HEK293 (cell line): ENCODE results near the gene PAK6.

ENCODE experiments used
- HOXC10 ChIP-seq: sonication (generic); formaldehyde crosslinking; IDR thresholded peaks from 2 replicates; pipeline ENCODE4 v1.8.1; 2023; ENCODE audit warnings: mild to moderate bottlenecking, missing genetic modification reagents
- KLF8 ChIP-seq: fragments of 450-650 bp; formaldehyde crosslinking; IDR thresholded peaks from 2 replicates; pipeline ENCODE4 v1.5.1; 2016; ENCODE audit warnings: missing biosample characterization, missing genetic modification characterization
- PATZ1 ChIP-seq: fragments of 450-650 bp; formaldehyde crosslinking; IDR thresholded peaks from 2 replicates; pipeline ENCODE4 v1.5.1; 2016; ENCODE audit warnings: missing biosample characterization, missing genetic modification characterization
- PRDM1 ChIP-seq: fragments of 450-650 bp; formaldehyde crosslinking; IDR thresholded peaks from 2 replicates; pipeline ENCODE4; 2016; ENCODE audit warnings: missing biosample characterization, missing genetic modification characterization
- REPIN1 ChIP-seq: fragments of 450-650 bp; formaldehyde crosslinking; IDR thresholded peaks from 2 replicates; pipeline ENCODE4 v1.5.1; 2017; ENCODE audit warnings: missing biosample characterization, missing genetic modification characterization, low read depth
- SALL2 ChIP-seq: fragments of 450-650 bp; formaldehyde crosslinking; IDR thresholded peaks from 2 replicates; pipeline ENCODE4 v1.5.0; 2017; ENCODE audit warnings: missing biosample characterization, mild to moderate bottlenecking, missing genetic modification characterization, borderline replicate concordance
- SCRT2 ChIP-seq: fragments of 450-650 bp; formaldehyde crosslinking; IDR thresholded peaks from 2 replicates; pipeline ENCODE4 v1.5.1; 2016; ENCODE audit warnings: missing biosample characterization, missing genetic modification characterization
- SP3 ChIP-seq: fragments of 450-650 bp; formaldehyde crosslinking; IDR thresholded peaks from 2 replicates; pipeline ENCODE4 v1.5.1; 2016; ENCODE audit warnings: missing biosample characterization, missing genetic modification characterization
- YY1 ChIP-seq: fragments of 450-650 bp; formaldehyde crosslinking; IDR thresholded peaks from 2 replicates; pipeline ENCODE4 v1.5.1; 2018; ENCODE audit warnings: missing biosample characterization, missing genetic modification characterization
- ZBTB20 ChIP-seq: fragments of 450-650 bp; formaldehyde crosslinking; IDR thresholded peaks from 2 replicates; pipeline ENCODE4 v1.5.1; 2016; ENCODE audit warnings: missing biosample characterization, missing genetic modification characterization
- ZBTB21 ChIP-seq: fragments of 450-650 bp; formaldehyde crosslinking; IDR thresholded peaks from 2 replicates; pipeline ENCODE4 v1.5.1; 2017; ENCODE audit warnings: missing biosample characterization, missing genetic modification characterization
- ZBTB6 ChIP-seq: fragments of 450-650 bp; formaldehyde crosslinking; IDR thresholded peaks from 2 replicates; pipeline ENCODE4 v1.5.1; 2017; ENCODE audit warnings: missing biosample characterization, missing genetic modification characterization
- ZBTB7A ChIP-seq: fragments of 450-650 bp; formaldehyde crosslinking; IDR thresholded peaks from 2 replicates; pipeline ENCODE4 v1.5.1; 2016; ENCODE audit warnings: low read depth, missing biosample characterization, missing genetic modification characterization
- ZNF112 ChIP-seq: fragments of 450-650 bp; formaldehyde crosslinking; IDR thresholded peaks from 2 replicates; pipeline ENCODE4 v1.5.0; 2017; ENCODE audit warnings: missing biosample characterization, missing genetic modification characterization
- ZNF157 ChIP-seq: fragments of 450-650 bp; formaldehyde crosslinking; IDR thresholded peaks from 2 replicates; pipeline ENCODE4 v1.5.1; 2016; ENCODE audit warnings: missing biosample characterization, missing genetic modification characterization
- ZNF223 ChIP-seq: fragments of 450-650 bp; formaldehyde crosslinking; IDR thresholded peaks from 2 replicates; pipeline ENCODE4 v1.5.1; 2016; ENCODE audit warnings: missing biosample characterization, missing genetic modification characterization
- ZNF248 ChIP-seq: fragments of 450-650 bp; formaldehyde crosslinking; IDR thresholded peaks from 2 replicates; pipeline ENCODE4 v1.5.1; 2017; ENCODE audit warnings: missing biosample characterization, missing genetic modification characterization
- ZNF266 ChIP-seq: fragments of 450-650 bp; formaldehyde crosslinking; IDR thresholded peaks from 2 replicates; pipeline ENCODE4 v1.5.1; 2016; ENCODE audit warnings: missing biosample characterization, missing genetic modification characterization, low read depth
- ZNF292 ChIP-seq: fragments of 450-650 bp; formaldehyde crosslinking; IDR thresholded peaks from 2 replicates; pipeline ENCODE4 v1.5.1; 2016; ENCODE audit warnings: low read depth, missing biosample characterization, missing genetic modification characterization, borderline replicate concordance
- ZNF302 ChIP-seq: fragments of 450-650 bp; formaldehyde crosslinking; IDR thresholded peaks from 2 replicates; pipeline ENCODE4 v1.5.1; 2016; ENCODE audit warnings: missing biosample characterization, missing genetic modification characterization, low read depth
- ZNF335 ChIP-seq: fragments of 450-650 bp; formaldehyde crosslinking; conservative IDR thresholded peaks from 2 replicates; pipeline ENCODE4 v1.5.1; 2016; ENCODE audit warnings: missing biosample characterization, missing genetic modification characterization
- ZNF560 ChIP-seq: fragments of 450-650 bp; formaldehyde crosslinking; IDR thresholded peaks from 2 replicates; pipeline ENCODE4 v1.5.1; 2017; ENCODE audit warnings: missing biosample characterization, missing genetic modification characterization, borderline replicate concordance
- ZNF585B ChIP-seq: fragments of 450-650 bp; formaldehyde crosslinking; IDR thresholded peaks from 2 replicates; pipeline ENCODE4 v1.5.1; 2016; ENCODE audit warnings: missing biosample characterization, missing genetic modification characterization
- ZNF621 ChIP-seq: fragments of 450-650 bp; formaldehyde crosslinking; IDR thresholded peaks from 2 replicates; pipeline ENCODE4 v1.5.1; 2017; ENCODE audit warnings: missing biosample characterization, missing genetic modification characterization
- ZNF654 ChIP-seq: fragments of 450-650 bp; formaldehyde crosslinking; IDR thresholded peaks from 2 replicates; pipeline ENCODE4 v1.5.1; 2016; ENCODE audit warnings: low read depth, missing biosample characterization, missing genetic modification characterization
- ZNF670 ChIP-seq: fragments of 450-650 bp; formaldehyde crosslinking; IDR thresholded peaks from 2 replicates; pipeline ENCODE4 v1.5.1; 2016; ENCODE audit warnings: missing biosample characterization, missing genetic modification characterization, low read depth
- ZNF791 ChIP-seq: fragments of 450-650 bp; formaldehyde crosslinking; IDR thresholded peaks from 2 replicates; pipeline ENCODE4 v1.5.1; 2016; ENCODE audit warnings: missing biosample characterization, missing genetic modification characterization
- ZXDB ChIP-seq: fragments of 450-650 bp; formaldehyde crosslinking; IDR thresholded peaks from 2 replicates; pipeline ENCODE4 v1.5.1; 2016; ENCODE audit warnings: missing biosample characterization, missing genetic modification characterization
- TF ChIP-seq, protein P1 (sequence below): fragments of 450-650 bp; formaldehyde crosslinking; IDR thresholded peaks from 2 replicates; pipeline ENCODE4 v1.5.1; 2016; ENCODE audit warnings: missing biosample characterization, missing genetic modification characterization
- TF ChIP-seq, protein P2 (sequence below): fragments of 450-650 bp; formaldehyde crosslinking; IDR thresholded peaks from 2 replicates; pipeline ENCODE4 v1.5.1; 2016; ENCODE audit warnings: missing biosample characterization, missing genetic modification characterization
- TF ChIP-seq, protein P3 (sequence below): fragments of 450-650 bp; formaldehyde crosslinking; IDR thresholded peaks from 2 replicates; pipeline ENCODE4 v1.5.1; 2016; ENCODE audit warnings: missing biosample characterization, missing genetic modification characterization

Gene PAK6

GRCh38 chr15:40266828-40267304, 28.0 kb downstream of the PAK6 start (continued):
- TF ChIP-seq ZBTB6 (tag by site-specific recombination) (peak; percentile 75; the same call in 1 of the 2 replicates), ZNF621 (tag by site-specific recombination) (no peak), ZNF335 (tag by site-specific recombination) (peak; percentile 88), ZNF302 (tag by site-specific recombination) (no peak), ZNF560 (no peak), ZBTB21 (tag by site-specific recombination) (0 out of 2 replicates have a peak, but pooled peaks have one; percentile 31), ZNF266 (tag by site-specific recombination) (no peak), ZNF654 (tag by site-specific recombination) (no peak), ZNF248 (no peak), ZXDB (tag by site-specific recombination) (no peak), ZNF585B (tag by site-specific recombination) (no peak), ZBTB20 (tag by site-specific recombination) (peak; percentile 25; the same call in 1 of the 2 replicates), ZNF292 (tag by site-specific recombination) (no peak), ZNF223 (tag by site-specific recombination) (0 out of 2 replicates have a peak, but pooled peaks have one; percentile 55), ZNF112 (tag by site-specific recombination) (no peak), SALL2 (tag by site-specific recombination) (no peak), ZNF157 (tag by site-specific recombination) (no peak), ZNF791 (tag by site-specific recombination) (no peak), REPIN1 (no peak), YY1 (no peak), SP3 (tag by site-specific recombination) (peak; percentile 15; the same call in 1 of the 2 replicates), KLF8 (tag by site-specific recombination) (0 out of 2 replicates have a peak, but pooled peaks have one; percentile 41), ZBTB7A (no peak), PRDM1 (tag by site-specific recombination) (peak; percentile 88), SCRT2 (tag by site-specific recombination) (peak; percentile 96), PATZ1 (tag by site-specific recombination) (peak; percentile 80), ZNF670 (no peak), HOXC10 (CRISPR knock-in tag) (no peak)
- TF ChIP-seq, protein P1, sequence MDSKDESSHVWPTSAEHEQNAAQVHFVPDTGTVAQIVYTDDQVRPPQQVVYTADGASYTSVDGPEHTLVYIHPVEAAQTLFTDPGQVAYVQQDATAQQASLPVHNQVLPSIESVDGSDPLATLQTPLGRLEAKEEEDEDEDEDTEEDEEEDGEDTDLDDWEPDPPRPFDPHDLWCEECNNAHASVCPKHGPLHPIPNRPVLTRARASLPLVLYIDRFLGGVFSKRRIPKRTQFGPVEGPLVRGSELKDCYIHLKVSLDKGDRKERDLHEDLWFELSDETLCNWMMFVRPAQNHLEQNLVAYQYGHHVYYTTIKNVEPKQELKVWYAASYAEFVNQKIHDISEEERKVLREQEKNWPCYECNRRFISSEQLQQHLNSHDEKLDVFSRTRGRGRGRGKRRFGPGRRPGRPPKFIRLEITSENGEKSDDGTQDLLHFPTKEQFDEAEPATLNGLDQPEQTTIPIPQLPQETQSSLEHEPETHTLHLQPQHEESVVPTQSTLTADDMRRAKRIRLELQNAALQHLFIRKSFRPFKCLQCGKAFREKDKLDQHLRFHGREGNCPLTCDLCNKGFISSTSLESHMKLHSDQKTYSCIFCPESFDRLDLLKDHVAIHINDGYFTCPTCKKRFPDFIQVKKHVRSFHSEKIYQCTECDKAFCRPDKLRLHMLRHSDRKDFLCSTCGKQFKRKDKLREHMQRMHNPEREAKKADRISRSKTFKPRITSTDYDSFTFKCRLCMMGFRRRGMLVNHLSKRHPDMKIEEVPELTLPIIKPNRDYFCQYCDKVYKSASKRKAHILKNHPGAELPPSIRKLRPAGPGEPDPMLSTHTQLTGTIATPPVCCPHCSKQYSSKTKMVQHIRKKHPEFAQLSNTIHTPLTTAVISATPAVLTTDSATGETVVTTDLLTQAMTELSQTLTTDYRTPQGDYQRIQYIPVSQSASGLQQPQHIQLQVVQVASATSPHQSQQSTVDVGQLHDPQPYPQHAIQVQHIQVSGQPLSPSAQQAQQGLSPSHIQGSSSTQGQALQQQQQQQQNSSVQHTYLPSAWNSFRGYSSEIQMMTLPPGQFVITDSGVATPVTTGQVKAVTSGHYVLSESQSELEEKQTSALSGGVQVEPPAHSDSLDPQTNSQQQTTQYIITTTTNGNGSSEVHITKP (tag by site-specific recombination) = peak; percentile 76
- TF ChIP-seq, protein P2, sequence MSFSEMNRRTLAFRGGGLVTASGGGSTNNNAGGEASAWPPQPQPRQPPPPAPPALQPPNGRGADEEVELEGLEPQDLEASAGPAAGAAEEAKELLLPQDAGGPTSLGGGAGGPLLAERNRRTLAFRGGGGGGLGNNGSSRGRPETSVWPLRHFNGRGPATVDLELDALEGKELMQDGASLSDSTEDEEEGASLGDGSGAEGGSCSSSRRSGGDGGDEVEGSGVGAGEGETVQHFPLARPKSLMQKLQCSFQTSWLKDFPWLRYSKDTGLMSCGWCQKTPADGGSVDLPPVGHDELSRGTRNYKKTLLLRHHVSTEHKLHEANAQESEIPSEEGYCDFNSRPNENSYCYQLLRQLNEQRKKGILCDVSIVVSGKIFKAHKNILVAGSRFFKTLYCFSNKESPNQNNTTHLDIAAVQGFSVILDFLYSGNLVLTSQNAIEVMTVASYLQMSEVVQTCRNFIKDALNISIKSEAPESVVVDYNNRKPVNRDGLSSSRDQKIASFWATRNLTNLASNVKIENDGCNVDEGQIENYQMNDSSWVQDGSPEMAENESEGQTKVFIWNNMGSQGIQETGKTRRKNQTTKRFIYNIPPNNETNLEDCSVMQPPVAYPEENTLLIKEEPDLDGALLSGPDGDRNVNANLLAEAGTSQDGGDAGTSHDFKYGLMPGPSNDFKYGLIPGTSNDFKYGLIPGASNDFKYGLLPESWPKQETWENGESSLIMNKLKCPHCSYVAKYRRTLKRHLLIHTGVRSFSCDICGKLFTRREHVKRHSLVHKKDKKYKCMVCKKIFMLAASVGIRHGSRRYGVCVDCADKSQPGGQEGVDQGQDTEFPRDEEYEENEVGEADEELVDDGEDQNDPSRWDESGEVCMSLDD (tag by site-specific recombination) = no peak
- TF ChIP-seq, protein P3, sequence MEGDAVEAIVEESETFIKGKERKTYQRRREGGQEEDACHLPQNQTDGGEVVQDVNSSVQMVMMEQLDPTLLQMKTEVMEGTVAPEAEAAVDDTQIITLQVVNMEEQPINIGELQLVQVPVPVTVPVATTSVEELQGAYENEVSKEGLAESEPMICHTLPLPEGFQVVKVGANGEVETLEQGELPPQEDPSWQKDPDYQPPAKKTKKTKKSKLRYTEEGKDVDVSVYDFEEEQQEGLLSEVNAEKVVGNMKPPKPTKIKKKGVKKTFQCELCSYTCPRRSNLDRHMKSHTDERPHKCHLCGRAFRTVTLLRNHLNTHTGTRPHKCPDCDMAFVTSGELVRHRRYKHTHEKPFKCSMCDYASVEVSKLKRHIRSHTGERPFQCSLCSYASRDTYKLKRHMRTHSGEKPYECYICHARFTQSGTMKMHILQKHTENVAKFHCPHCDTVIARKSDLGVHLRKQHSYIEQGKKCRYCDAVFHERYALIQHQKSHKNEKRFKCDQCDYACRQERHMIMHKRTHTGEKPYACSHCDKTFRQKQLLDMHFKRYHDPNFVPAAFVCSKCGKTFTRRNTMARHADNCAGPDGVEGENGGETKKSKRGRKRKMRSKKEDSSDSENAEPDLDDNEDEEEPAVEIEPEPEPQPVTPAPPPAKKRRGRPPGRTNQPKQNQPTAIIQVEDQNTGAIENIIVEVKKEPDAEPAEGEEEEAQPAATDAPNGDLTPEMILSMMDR = no peak
